Measurements from ENCODE around the gene NDRG3.

The NDRG3 gene

GRCh38 chr20:36744243-36744642 is 1.6 kb downstream of the NDRG3 start:
- TF ChIP-seq GATA3 (IDR thresholded peaks at IDR 0.05; ENCODE audit: low read depth, low read length) (no peak), GATA2 (IDR thresholded peaks at IDR 0.05; ENCODE audit: low read depth, low read length) (no peak)

- no peak for TF ChIP-seq GATA2 (IDR thresholded peaks at IDR 0.05; ENCODE audit: low read depth, low read length)
These were observed 3.3 kb downstream of the NDRG3 start for GRCh38 chr20:36742558-36742957.

DNA sequence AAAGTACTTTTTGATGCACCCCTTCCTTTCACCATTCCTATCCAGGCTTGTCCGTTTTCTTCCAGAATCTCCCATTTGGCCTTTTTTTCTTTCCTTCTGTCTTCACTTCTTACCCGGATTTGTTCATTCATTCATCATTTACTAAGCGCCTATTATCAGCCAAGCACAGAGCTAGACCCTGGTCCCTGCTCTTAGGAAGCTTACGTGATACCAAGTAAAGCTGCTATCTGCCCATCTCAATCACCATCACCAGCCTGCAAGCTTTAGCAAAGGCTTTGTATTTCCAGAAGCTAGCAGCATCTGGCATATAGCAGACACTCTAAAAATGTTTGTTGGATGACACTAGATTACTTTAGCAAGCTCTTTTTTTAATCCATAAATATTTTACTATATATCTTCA is 4.8 kb downstream of the NDRG3 start:
- TF ChIP-seq GATA3 (IDR thresholded peaks at IDR 0.05; ENCODE audit: low read depth, low read length) (peak; percentile 83), GATA2 (IDR thresholded peaks at IDR 0.05; ENCODE audit: low read depth, low read length) (peak; percentile 95)

GRCh38 chr20:36737183-36737499 is 8.7 kb downstream of the NDRG3 start:
- TF ChIP-seq GATA3 (IDR thresholded peaks at IDR 0.05; ENCODE audit: low read depth, low read length) (no peak), GATA2 (IDR thresholded peaks at IDR 0.05; ENCODE audit: low read depth, low read length) (no peak)

GRCh38 chr20:36736451-36737182 is 9.3 kb downstream of the NDRG3 start:
- TF ChIP-seq GATA3 (IDR thresholded peaks at IDR 0.05; ENCODE audit: low read depth, low read length) (no peak), GATA2 (IDR thresholded peaks at IDR 0.05; ENCODE audit: low read depth, low read length) (no peak)

GRCh38 chr20:36732456-36732855 is 13.4 kb downstream of the NDRG3 start:
- no peak for TF ChIP-seq GATA2 (IDR thresholded peaks at IDR 0.05; ENCODE audit: low read depth, low read length)
- TF ChIP-seq GATA3 (IDR thresholded peaks at IDR 0.05; ENCODE audit: low read depth, low read length), result no peak

DNA sequence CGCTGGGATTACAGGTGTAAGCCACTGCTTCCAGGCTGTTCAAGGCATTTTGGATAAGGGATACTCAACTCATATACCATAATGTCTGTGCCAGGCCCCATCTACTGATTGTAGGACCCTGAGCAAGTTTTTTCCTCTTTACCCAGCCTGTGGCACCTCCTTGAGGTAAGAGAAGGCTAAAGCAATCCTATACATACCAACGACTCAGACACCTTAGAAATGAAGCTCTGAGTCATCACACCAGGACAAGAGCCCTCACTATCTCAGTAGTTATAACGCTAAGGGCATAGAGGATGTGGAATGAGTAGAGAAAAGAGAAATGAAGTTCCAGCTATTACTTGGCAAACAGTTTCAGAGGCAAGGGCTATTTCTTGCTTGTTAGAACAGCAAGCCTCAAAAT is 16.9 kb downstream of the NDRG3 start:
- no peak for TF ChIP-seq GATA2 (IDR thresholded peaks at IDR 0.05; ENCODE audit: low read depth, low read length)
- TF ChIP-seq GATA3 (IDR thresholded peaks at IDR 0.05; ENCODE audit: low read depth, low read length), result no peak

DNA sequence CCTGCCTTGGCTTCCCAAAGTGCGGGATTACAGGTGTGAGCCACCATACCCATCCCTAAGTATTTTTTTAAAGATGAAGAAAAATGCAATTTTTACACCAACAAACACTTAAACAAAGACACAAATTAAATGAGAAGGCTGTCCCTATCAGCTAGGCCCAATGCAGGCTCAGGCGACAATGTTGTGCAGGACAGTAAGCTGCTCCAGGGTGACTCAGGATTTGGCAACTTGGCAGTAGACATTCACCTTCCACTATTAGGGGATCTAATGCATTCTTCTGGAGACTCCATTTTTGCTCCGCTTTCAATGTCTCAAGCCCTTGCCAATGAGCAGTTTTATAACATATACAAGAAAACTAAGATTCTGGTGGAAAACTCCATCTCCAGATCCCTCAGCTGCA is 19.7 kb downstream of the NDRG3 start:
- TF ChIP-seq GATA3 (IDR thresholded peaks at IDR 0.05; ENCODE audit: low read depth, low read length) (no peak), GATA2 (IDR thresholded peaks at IDR 0.05; ENCODE audit: low read depth, low read length) (no peak)

GRCh38 chr20:36720510-36720909 is 25.4 kb downstream of the NDRG3 start:
- no peak for TF ChIP-seq GATA3 (IDR thresholded peaks at IDR 0.05; ENCODE audit: low read depth, low read length)
- TF ChIP-seq GATA2 (IDR thresholded peaks at IDR 0.05; ENCODE audit: low read depth, low read length), result no peak

DNA sequence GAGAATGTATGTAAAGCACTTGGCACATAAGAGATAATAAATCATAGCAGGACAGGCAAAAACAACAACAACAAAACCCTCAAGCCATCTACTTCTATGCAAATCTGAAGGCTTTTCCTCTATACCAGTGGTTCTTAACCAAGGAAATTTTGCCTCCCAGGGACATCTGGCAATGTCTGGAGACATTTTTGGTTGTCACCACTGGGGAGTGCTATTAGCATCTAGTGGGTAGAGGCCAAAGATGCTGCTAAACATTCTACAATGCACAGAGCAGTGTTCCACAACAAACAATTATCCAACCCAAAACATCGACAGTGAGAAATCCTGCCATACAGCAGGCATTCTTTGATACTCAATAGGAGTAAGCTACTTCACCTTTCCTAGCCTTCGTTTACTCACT is 28.2 kb downstream of the NDRG3 start:
- TF ChIP-seq GATA2 (IDR thresholded peaks at IDR 0.05; ENCODE audit: low read depth, low read length) (no peak), GATA3 (IDR thresholded peaks at IDR 0.05; ENCODE audit: low read depth, low read length) (no peak)

GRCh38 chr20:36717021-36717420 is 28.9 kb downstream of the NDRG3 start:
- TF ChIP-seq GATA2 (IDR thresholded peaks at IDR 0.05; ENCODE audit: low read depth, low read length) (no peak), GATA3 (IDR thresholded peaks at IDR 0.05; ENCODE audit: low read depth, low read length) (no peak)

GRCh38 chr20:36712775-36713174 is 33.1 kb downstream of the NDRG3 start:
- no peak for TF ChIP-seq GATA3 (IDR thresholded peaks at IDR 0.05; ENCODE audit: low read depth, low read length)
- TF ChIP-seq GATA2 (IDR thresholded peaks at IDR 0.05; ENCODE audit: low read depth, low read length), result no peak

DNA sequence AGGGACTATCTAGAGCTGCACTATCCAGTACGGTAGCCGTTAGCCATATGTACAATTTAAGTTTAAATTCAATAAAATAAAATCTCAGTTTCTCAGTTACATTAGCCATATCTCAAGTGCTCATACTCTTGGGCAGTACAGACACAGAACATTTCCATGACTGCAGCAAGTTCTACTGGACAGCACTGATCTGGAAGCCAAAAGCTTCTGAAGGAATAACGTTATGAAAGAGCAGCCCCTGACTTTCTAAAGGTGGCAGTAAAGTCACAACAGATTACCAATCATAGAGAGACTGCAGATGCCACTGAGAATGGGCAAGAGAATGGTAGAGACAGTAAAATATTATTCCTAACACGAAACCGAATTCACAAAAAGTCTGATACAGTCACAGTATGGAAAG is 36.8 kb downstream of the NDRG3 start:
- TF ChIP-seq GATA3 (IDR thresholded peaks at IDR 0.05; ENCODE audit: low read depth, low read length) (no peak), GATA2 (IDR thresholded peaks at IDR 0.05; ENCODE audit: low read depth, low read length) (no peak)

GRCh38 chr20:36703530-36703929 is 42.4 kb downstream of the NDRG3 start:
- TF ChIP-seq GATA3 (IDR thresholded peaks at IDR 0.05; ENCODE audit: low read depth, low read length) (no peak), GATA2 (IDR thresholded peaks at IDR 0.05; ENCODE audit: low read depth, low read length) (no peak)

DNA sequence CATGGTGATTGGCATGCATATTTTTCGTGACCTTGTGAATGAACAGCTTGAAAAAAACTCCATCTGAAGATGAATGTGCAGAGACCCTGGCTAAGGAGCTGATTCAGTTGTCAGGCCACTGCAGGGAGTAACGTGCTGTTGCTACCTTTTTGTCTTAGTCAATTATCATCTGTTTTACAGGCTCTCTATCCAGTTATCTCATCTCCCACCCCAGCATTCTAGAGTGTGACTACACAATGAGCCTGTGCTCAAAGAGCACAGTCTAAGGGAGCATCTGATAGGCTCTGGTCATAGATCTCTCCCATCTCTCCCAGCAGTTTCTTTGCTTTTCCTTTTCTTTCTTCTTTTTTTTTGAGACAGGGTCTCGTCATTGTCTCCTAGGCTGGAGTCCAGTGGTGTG is 45.5 kb downstream of the NDRG3 start:
- no peak for TF ChIP-seq GATA3 (IDR thresholded peaks at IDR 0.05; ENCODE audit: low read depth, low read length)
- no peak for TF ChIP-seq GATA2 (IDR thresholded peaks at IDR 0.05; ENCODE audit: low read depth, low read length)

DNA sequence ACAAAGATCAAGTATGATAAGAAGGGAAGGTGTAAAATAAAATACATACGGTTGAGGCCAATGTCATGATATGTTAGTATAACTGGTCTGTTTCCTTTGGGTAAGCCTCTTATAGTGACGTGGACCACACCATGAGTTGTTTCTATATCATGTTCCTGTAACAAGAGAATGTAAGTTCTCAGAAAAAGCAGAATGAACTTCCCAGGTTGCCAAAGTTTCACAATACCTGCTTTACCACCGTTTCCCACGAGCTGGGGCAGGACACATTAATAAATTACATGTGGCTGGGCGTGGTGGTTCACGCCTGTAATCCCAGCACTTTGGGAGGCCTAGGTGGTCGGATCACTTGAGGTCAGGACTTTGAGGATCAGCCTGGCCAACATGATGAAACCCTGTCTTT is 57.3 kb downstream of the NDRG3 start:
- no peak for TF ChIP-seq GATA2 (IDR thresholded peaks at IDR 0.05; ENCODE audit: low read depth, low read length)

Measured in SH-SY5Y (cell line).